Endothelial cell of umbilical vein (primary cell): ENCODE results near the gene NEBL.

Source experiments
- EZH2 ChIP-seq: IDR thresholded peaks from 2 replicates; pipeline ENCODE4 v1.6.1; 2012; ENCODE audit warnings: borderline replicate concordance, low read depth, mild to moderate bottlenecking, moderate library complexity, low read length, inconsistent platforms; ENCODE audit not compliant: severe bottlenecking
- FOS ChIP-seq: IDR thresholded peaks from 2 replicates; pipeline ENCODE4 v1.6.1; 2011; ENCODE audit warnings: mild to moderate bottlenecking, low read length, moderate library complexity, borderline replicate concordance; ENCODE audit not compliant: insufficient read depth
- GATA2 ChIP-seq: IDR thresholded peaks from 2 replicates; pipeline ENCODE4 v1.7.0; 2011; ENCODE audit warnings: low read depth, mild to moderate bottlenecking, moderate library complexity, mixed read lengths, low read length; ENCODE audit not compliant: insufficient read length, insufficient read depth
- JUN ChIP-seq: IDR thresholded peaks from 2 replicates; pipeline ENCODE4 v1.6.1; 2011; ENCODE audit warnings: borderline replicate concordance, low read depth; ENCODE audit not compliant: insufficient read length, insufficient read depth
- MAX ChIP-seq: IDR thresholded peaks from 2 replicates; pipeline ENCODE4 v1.6.1; 2011; ENCODE audit not compliant: insufficient read depth, insufficient read length
- MYC ChIP-seq: IDR thresholded peaks from one replicate; pipeline ENCODE4 v1.6.1; 2011; ENCODE audit warnings: mild to moderate bottlenecking, low read depth, low read length
- POLR2A ChIP-seq: IDR thresholded peaks from 2 replicates; pipeline ENCODE4 v1.6.1; 2012; ENCODE audit warnings: low read depth, mild to moderate bottlenecking, control low read depth, low read length
- POLR2AphosphoS5 ChIP-seq: IDR thresholded peaks from 2 replicates; pipeline ENCODE4 v1.6.1; 2012; ENCODE audit warnings: low read depth, mild to moderate bottlenecking, control low read depth, low read length, moderate library complexity; ENCODE audit not compliant: insufficient read depth
- TF ChIP-seq, protein P1 (sequence below), 2 donors: IDR thresholded peaks; 1 replicate in 1 of 2; 2 replicates in 1 of 2; pipeline ENCODE4 v1.5.1; 2011; ENCODE audit warnings: low read length in 2 of 2, mild to moderate bottlenecking in 2 of 2, moderate library complexity in 2 of 2, control low read depth in 1 of 2, inconsistent platforms in 1 of 2, low read depth in 1 of 2; ENCODE audit not compliant: insufficient read depth in 1 of 2; ENCODE audit errors: extremely low read depth in 1 of 2

DNA sequence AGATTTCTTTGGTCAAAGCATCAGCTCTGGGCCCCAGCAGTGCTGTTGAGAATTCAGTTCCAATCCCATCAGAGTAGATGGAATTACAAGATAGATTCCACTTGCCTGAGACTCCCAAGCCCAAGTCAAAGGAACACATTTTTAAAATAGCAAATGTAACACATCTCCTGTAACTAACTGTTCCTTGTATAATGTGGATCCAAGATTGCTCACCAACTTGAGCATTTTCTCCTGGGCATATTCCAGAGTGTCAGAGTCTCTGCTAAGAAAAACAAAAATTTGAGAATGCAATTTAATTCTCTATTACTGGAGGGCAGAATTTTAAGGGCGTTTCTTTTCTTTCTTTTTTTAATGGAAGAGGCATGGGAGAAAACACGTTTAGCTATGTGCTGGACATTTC is 136.7 kb downstream of the NEBL start:
- TF ChIP-seq, protein P1, sequence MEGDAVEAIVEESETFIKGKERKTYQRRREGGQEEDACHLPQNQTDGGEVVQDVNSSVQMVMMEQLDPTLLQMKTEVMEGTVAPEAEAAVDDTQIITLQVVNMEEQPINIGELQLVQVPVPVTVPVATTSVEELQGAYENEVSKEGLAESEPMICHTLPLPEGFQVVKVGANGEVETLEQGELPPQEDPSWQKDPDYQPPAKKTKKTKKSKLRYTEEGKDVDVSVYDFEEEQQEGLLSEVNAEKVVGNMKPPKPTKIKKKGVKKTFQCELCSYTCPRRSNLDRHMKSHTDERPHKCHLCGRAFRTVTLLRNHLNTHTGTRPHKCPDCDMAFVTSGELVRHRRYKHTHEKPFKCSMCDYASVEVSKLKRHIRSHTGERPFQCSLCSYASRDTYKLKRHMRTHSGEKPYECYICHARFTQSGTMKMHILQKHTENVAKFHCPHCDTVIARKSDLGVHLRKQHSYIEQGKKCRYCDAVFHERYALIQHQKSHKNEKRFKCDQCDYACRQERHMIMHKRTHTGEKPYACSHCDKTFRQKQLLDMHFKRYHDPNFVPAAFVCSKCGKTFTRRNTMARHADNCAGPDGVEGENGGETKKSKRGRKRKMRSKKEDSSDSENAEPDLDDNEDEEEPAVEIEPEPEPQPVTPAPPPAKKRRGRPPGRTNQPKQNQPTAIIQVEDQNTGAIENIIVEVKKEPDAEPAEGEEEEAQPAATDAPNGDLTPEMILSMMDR (IDR thresholded peaks at IDR 0.05; ENCODE audit: extremely low read depth in 1 of 2, insufficient read depth in 1 of 2, low read depth in 1 of 2, low read length in 2 of 2) = no peak
- TF ChIP-seq POLR2AphosphoS5 (no peak), POLR2A (no peak), EZH2 (no peak), MAX (no peak), MYC (no peak), GATA2 (no peak), FOS (no peak), JUN (no peak)
